ENCODE results near the gene LMOD2.

DNA sequence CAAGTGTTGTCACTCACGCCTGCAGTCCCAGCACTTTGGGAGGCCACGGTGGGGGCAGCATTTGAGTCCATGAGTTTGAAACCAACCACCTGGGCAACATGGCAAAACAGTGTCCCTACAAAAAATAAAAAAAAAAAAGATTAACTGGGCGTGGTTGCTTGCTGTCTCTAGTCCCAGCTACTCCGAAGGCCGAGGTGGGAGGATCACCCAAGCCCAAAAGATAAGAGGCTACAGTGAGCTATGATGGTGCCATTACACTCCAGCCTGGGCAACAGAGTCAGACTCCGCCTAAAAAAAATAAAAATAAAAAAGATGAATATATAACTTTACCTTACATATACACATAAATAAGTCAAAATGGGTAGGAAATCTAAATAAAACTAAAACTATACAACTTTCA is 2.5 kb upstream of the LMOD2 start:
- TF ChIP-seq, protein P1, sequence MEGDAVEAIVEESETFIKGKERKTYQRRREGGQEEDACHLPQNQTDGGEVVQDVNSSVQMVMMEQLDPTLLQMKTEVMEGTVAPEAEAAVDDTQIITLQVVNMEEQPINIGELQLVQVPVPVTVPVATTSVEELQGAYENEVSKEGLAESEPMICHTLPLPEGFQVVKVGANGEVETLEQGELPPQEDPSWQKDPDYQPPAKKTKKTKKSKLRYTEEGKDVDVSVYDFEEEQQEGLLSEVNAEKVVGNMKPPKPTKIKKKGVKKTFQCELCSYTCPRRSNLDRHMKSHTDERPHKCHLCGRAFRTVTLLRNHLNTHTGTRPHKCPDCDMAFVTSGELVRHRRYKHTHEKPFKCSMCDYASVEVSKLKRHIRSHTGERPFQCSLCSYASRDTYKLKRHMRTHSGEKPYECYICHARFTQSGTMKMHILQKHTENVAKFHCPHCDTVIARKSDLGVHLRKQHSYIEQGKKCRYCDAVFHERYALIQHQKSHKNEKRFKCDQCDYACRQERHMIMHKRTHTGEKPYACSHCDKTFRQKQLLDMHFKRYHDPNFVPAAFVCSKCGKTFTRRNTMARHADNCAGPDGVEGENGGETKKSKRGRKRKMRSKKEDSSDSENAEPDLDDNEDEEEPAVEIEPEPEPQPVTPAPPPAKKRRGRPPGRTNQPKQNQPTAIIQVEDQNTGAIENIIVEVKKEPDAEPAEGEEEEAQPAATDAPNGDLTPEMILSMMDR (IDR thresholded peaks at IDR 0.05; ENCODE audit: low read length), result no peak
- TF ChIP-seq EZH2 (IDR thresholded peaks at IDR 0.05; ENCODE audit: borderline replicate concordance, low read length), result no peak

Measured in OCI-LY1 (cell line).